HPDE6-E6E7 (cell line): ENCODE data around the gene IFI27L2.

Experiments used
- DNase-seq: peaks from one replicate; pipeline ENCODE4 v3.0.0; 2011; ENCODE audit warnings: missing footprints; ENCODE audit errors: extremely low spot score

The IFI27L2 gene

GRCh38 chr14:94152676-94153075, 23.3 kb upstream of the IFI27L2 start:
- DNase-seq: no peak

GRCh38 chr14:94145902-94146527, 16.6 kb upstream of the IFI27L2 start:
- DNase-seq: no peak

- no peak for DNase-seq
These were observed 15.4 kb upstream of the IFI27L2 start for GRCh38 chr14:94144765-94145164.

DNA sequence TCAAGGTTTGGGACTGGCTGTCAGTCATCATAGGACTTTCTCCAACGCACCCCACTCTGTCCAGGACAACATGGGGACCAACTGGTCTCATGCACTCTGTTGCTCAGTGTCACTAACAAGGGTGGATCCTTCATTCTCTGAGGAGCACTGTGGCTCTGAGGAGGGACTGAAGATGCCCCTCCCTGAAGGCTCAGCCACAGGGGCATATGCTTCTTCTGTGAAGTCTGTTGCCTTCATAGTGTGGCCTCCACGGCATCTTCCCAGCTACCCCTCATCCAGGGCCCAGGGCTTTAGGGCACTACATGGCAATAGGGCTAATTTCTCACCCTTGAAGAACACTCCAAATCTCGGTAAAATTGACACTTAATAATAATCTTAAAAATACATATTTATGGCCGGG, 14.3 kb upstream of the IFI27L2 start:
- DNase-seq: no peak

- no peak for DNase-seq
These were observed 13.8 kb upstream of the IFI27L2 start for GRCh38 chr14:94143239-94143638.

DNA sequence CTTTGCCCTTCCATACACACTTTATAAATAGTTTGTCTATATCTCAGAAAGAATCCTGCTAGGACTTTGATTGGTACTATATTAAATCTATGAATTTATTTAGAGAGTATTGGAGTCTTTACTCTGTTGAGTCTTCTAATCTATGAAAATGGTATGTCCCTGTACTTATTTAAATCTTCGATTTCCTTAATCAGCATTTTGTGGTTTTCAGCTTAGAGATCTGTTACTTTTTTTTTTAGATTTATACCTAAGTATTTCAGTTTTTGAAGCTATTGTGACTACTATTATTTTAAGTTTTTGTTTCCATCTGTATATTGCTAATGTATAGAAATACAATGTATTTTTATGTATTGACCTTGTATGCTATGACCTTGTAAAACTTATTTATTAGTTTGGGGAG, 13.4 kb upstream of the IFI27L2 start:
- DNase-seq: no peak

GRCh38 chr14:94142247-94142646, 12.8 kb upstream of the IFI27L2 start:
- no peak for DNase-seq

DNA sequence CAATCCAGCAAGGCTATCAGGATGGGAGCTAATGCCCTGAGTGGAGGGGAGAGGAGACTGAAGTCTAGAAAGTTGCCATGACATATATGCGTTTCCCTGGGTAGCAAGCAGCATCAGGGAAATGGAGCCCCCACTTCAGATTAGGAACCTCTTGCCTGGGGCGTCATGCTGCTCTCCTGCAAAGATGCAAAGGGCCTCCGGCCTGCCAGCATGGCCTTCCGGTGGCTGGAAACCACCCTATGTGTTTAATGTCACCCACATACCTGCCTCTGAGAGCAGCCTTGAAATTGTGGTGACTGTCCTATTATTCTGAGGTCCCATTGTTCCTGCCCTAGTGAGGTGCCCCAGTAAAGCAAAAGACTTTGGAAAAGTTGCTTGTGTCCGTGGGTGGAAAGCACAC, 10.0 kb upstream of the IFI27L2 start:
- DNase-seq: no peak

DNA sequence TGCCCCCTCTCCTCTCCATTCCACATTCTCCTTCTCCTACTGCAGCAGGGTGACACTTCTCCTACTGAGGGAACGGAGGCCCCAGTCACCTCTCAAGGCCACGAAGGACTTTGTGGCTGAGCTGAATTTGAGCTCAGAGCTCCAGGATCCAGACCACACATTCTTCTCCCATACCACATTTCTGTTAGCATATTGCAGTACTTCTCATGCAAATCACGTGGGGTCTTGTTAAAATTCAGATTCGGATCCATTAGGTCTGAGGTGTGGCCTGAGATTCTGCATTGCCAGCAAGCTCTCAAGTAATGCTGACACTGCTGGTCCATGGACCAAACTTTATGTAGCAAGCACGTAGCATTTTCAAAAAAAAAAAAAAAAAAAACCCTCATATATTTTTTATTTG, 9.6 kb upstream of the IFI27L2 start:
- no peak for DNase-seq

GRCh38 chr14:94138251-94138650, 8.8 kb upstream of the IFI27L2 start:
- no peak for DNase-seq

GRCh38 chr14:94136575-94137331, 7.3 kb upstream of the IFI27L2 start:
- DNase-seq: peak; percentile 72

- no peak for DNase-seq
These were observed 6.1 kb upstream of the IFI27L2 start for GRCh38 chr14:94135476-94135875.

GRCh38 chr14:94132285-94132887, 3.0 kb upstream of the IFI27L2 start:
- DNase-seq: no peak

DNA sequence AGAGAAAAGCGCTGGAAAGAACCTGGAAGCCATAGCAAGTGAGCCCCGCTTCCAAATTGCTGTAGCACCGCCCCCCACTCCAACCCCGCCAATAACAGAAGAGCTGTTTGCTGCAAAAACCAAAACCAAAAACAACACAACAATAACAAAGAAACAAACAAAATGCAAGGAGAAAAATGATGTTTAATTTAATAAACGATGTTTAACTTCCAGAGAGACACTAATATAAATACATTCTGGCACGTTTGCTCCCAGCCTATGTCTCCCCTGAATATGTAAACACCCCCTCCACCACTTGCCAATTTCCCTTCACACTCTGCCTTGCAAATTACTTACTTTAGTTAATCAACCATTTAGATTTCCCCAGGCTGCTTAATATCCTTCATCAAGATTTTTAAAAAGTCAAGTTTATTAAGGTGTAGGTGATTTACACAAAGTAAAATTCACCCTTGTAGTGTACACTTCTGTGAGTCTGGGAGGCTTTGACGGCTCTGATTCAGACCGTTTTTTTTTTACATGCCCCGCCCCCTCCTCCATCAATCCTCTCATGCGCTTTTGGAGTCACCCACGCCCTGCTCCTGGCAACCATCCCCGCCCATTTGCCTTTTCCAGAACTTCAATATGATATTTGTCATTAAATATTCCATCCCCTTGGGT, 482 bp upstream of the IFI27L2 start:
- no peak for DNase-seq

DNA sequence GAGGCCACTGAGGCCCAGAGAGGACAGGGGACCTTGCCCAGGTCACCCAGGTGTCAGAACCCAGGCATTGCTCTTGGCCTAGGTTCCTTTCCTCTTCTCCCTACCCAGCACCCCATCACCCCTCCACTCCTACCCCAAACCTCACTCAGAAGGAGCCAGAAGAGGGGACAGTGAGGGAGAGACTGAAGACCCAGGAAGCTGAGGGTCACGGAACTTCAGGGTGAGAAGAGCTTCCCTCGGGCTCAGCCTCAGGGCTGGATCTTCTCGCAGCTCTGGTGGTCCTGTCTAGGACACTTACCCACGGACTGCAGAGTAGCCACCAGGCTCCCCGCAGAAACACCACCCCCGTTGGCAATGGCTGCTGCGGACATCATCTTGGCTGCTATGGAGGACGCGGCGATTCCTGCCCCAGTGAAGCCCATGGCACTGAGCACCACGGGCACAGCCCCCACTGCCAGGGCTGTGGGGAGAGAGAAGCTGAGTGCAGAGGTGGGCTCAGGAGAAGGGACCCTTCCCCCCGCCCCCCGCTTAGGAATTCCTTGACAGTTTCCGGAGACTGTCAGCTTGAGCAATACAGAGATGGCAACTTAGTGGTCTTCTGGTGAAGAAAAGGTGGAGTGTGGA, 1.1 kb downstream of the IFI27L2 start:
- no peak for DNase-seq

DNA sequence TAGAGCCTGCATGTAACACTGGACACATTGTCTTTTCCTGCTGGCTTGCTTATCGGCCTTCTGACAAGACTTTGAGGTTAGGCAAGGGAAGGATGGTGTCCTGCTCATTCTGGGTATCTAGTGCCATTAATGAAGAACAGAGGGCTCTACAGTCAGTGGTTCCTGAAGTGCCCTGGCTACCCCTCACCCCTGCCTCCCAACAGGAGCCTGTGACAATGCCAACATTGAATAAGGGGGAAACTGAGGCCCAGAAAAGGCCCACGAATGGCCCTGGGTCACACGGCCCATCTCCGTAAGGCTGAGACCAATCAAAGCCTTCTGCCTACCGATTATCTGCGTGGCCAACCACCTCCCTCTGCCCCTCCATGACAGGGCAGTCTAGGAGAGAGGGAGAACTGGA, 2.1 kb downstream of the IFI27L2 start:
- DNase-seq: no peak

GRCh38 chr14:94126800-94127199, 2.6 kb downstream of the IFI27L2 start:
- DNase-seq: no peak

- no peak for DNase-seq
These were observed 3.1 kb downstream of the IFI27L2 start for GRCh38 chr14:94126419-94126677.

- no peak for DNase-seq
These were observed 3.6 kb downstream of the IFI27L2 start for GRCh38 chr14:94125659-94126418.

GRCh38 chr14:94124582-94125377, 4.6 kb downstream of the IFI27L2 start:
- no peak for DNase-seq

- DNase-seq: no peak
These were observed 5.5 kb downstream of the IFI27L2 start for GRCh38 chr14:94123868-94124267.
